Measurements from ENCODE around the gene SLA2. TPM values are rescaled to one million over a fixed set of nuclear protein-coding genes. Genes with fewer than 3 reads are reported as not detected.

The SLA2 gene
- total RNA-seq, 3 donors from 2014 or later = 1.5 to 1.6 (median 1.6) TPM

DNA sequence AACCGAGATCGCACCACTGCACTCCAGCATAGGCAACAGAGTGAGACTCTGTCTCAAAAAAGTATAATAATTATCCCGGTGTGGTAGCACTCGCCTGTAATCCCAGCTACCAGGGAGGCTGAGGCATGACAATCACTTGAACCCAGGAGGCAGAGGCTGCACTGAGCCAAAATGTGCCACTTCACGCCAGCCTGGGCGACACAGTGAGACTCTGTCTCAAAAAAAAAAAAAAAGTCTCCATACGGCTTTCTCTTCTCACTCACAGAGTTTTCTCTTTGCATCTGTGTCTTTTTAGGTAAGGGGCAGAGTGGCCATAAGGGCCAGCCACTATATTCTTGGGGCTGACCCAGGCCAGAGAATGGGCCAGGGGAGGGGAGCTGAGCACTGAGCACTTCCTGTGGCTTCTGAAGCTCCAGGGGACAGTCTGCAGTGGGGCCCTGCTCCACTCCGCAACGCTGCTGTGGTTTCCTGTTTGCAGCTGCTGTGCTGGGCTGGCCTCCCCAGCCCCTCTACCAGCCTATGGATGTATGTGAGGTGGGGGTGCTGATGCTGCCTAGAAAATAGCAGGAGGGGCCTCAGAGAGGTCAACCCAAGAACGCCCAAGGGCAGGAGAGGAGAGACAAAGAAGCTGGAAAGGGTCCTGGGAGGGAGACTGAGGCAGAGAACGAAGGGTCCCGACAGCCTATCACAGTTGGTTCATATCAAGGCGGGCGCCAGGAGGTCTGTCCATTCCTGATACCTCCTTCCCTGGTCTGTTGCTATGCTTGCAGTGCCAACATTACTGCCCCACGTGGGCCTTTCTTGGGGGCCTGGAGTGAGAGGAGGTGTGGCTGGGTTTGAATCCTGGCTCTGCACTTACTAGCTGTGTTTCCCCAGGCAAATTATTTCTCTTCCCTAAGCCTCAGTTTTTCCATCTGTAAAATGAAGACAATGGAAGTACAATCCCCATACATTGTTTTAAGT lies 16.0 kb downstream of the SLA2 start:
- intact Hi-C loops (cut with DNase I, micrococcal nuclease) = no loop called here
- ATAC-seq = peak; percentile 80
- Histone ChIP-seq H3K36me3 (ENCODE audit: low read depth) (no peaks in the 10 kb centered on the region), H3K9me3 (no peaks in the 10 kb centered on the region), H3K4me1 (ENCODE audit: low read depth) (no peaks in the 10 kb centered on the region), H3K4me3 (no peak overlapping the region)
- no peak for TF ChIP-seq CTCF (IDR thresholded peaks at IDR 0.05)
- DNase-seq = peak; percentile 32 to 71 (median 41)

GRCh38 chr20:36628076-36628475 lies 17.9 kb downstream of the SLA2 start:
- Histone ChIP-seq H3K4me1 (ENCODE audit: low read depth) (peaks cover 4% of the 10 kb centered on the region), H3K36me3 (ENCODE audit: low read depth) (no peaks in the 10 kb centered on the region), H3K9me3 (no peaks in the 10 kb centered on the region), H3K4me3 (no peak overlapping the region)
- DNase-seq (no peak), ATAC-seq (no peak)
- TF ChIP-seq CTCF (IDR thresholded peaks at IDR 0.05) = no peak
- intact Hi-C loops (cut with DNase I, micrococcal nuclease) = no loop called here

- Histone ChIP-seq H3K36me3 (ENCODE audit: low read depth) (no peaks in the 10 kb centered on the region), H3K9me3 (no peaks in the 10 kb centered on the region), H3K4me1 (ENCODE audit: low read depth) (peaks cover 4% of the 10 kb centered on the region), H3K4me3 (no peak overlapping the region)
- no peak for TF ChIP-seq CTCF (IDR thresholded peaks at IDR 0.05)
- DNase-seq = no peak
- no peak for ATAC-seq
- intact Hi-C loops (cut with DNase I, micrococcal nuclease) = no loop called here
These were observed 21.1 kb downstream of the SLA2 start for GRCh38 chr20:36624944-36625324.

- no peak for TF ChIP-seq CTCF (IDR thresholded peaks at IDR 0.05)
- Histone ChIP-seq H3K36me3 (ENCODE audit: low read depth) (no peaks in the 10 kb centered on the region), H3K4me3 (no peak overlapping the region), H3K9me3 (no peaks in the 10 kb centered on the region), H3K4me1 (ENCODE audit: low read depth) (peaks cover 4% of the 10 kb centered on the region)
- intact Hi-C loops (cut with DNase I, micrococcal nuclease) = no loop called here
- peak; percentile 98 for ATAC-seq
- peak; percentile 50 to 72 (median 63) for DNase-seq
These were observed 21.7 kb downstream of the SLA2 start for GRCh38 chr20:36624068-36624943.

GRCh38 chr20:36623444-36623843 lies 22.6 kb downstream of the SLA2 start:
- Histone ChIP-seq H3K36me3 (ENCODE audit: low read depth) (no peaks in the 10 kb centered on the region), H3K9me3 (no peaks in the 10 kb centered on the region), H3K4me3 (no peak overlapping the region), H3K4me1 (ENCODE audit: low read depth) (peaks cover 4% of the 10 kb centered on the region)
- DNase-seq = no peak
- TF ChIP-seq CTCF (IDR thresholded peaks at IDR 0.05) = no peak
- ATAC-seq = no peak
- intact Hi-C loops (cut with DNase I, micrococcal nuclease) = no loop called here

Measured in mucosa of descending colon (tissue), 3 donors.